Activated T-helper 17 cell treated with anti-CD3 and anti-CD28 coated beads, Interleukin-2, amount 50 U/mL, for 72 hours (primary cell): ENCODE measurements around the gene CPM. TPM values are rescaled to one million over a fixed set of nuclear protein-coding genes. Genes with fewer than 3 reads are reported as not detected.

Source experiments
- ATAC-seq: fragments of 150-1000 bp; cut with Tn5 transposase; replicated peaks from 2 replicates; pipeline ENCODE4 v1.10.0; 2021; ENCODE audit warnings: mild to moderate bottlenecking, moderate library complexity
- H3K27ac Mint-ChIP-seq: one replicate; pipeline ENCODE4 v1.8.0; 2022; ENCODE audit warnings: mixed read lengths
- H3K27me3 Mint-ChIP-seq: one replicate; pipeline ENCODE4 v1.8.0; 2022; ENCODE audit warnings: mixed read lengths
- H3K36me3 Mint-ChIP-seq: one replicate; pipeline ENCODE4 v1.8.0; 2022; ENCODE audit warnings: low read depth, mild to moderate bottlenecking, mixed read lengths
- H3K4me1 Mint-ChIP-seq: one replicate; pipeline ENCODE4 v1.8.0; 2022; ENCODE audit warnings: mixed read lengths
- H3K4me3 Mint-ChIP-seq: one replicate; pipeline ENCODE4 v1.8.0; 2022; ENCODE audit warnings: mild to moderate bottlenecking, mixed read lengths
- H3K9me3 Mint-ChIP-seq: one replicate; pipeline ENCODE4 v1.8.0; 2022; ENCODE audit warnings: mixed read lengths
- total RNA-seq, 2 donors: library from RNA; stranded (reverse); gene quantifications; one replicate each; pipeline ENCODE4 v1.2.3, GENCODE V29; 2022

CPM gene
- total RNA-seq, 2 donors from 2014 or later: 3.6 to 6.3 TPM

GRCh38 chr12:68886636-68887572 lies 46.1 kb downstream of the CPM start:
- no peak for ATAC-seq
- H3K4me1 Mint-ChIP-seq: peaks cover 2% of the 10 kb centered on the region
- peaks cover 3% of the 10 kb centered on the region for H3K27me3 Mint-ChIP-seq
- no peaks in the 10 kb centered on the region for H3K9me3 Mint-ChIP-seq
- H3K36me3 Mint-ChIP-seq: no peaks in the 10 kb centered on the region
- no peak overlapping the region for H3K4me3 Mint-ChIP-seq
- no peak overlapping the region for H3K27ac Mint-ChIP-seq

- Mint-ChIP-seq H3K27ac (no peak overlapping the region), H3K4me1 (no peaks in the 10 kb centered on the region), H3K4me3 (no peak overlapping the region), H3K9me3 (no peaks in the 10 kb centered on the region), H3K36me3 (no peaks in the 10 kb centered on the region), H3K27me3 (no peaks in the 10 kb centered on the region)
- no peak for ATAC-seq
Measured at GRCh38 chr12:68885381-68885780, 47.6 kb downstream of the CPM start.

GRCh38 chr12:68884251-68884650 lies 48.7 kb downstream of the CPM start:
- Mint-ChIP-seq H3K27me3 (no peaks in the 10 kb centered on the region), H3K27ac (no peak overlapping the region), H3K4me1 (no peaks in the 10 kb centered on the region), H3K36me3 (no peaks in the 10 kb centered on the region), H3K9me3 (no peaks in the 10 kb centered on the region), H3K4me3 (no peak overlapping the region)
- ATAC-seq: no peak

- H3K4me3 Mint-ChIP-seq: no peak overlapping the region
- ATAC-seq: no peak
- no peaks in the 10 kb centered on the region for H3K4me1 Mint-ChIP-seq
- H3K27me3 Mint-ChIP-seq: no peaks in the 10 kb centered on the region
- H3K9me3 Mint-ChIP-seq: no peaks in the 10 kb centered on the region
- no peaks in the 10 kb centered on the region for H3K36me3 Mint-ChIP-seq
- H3K27ac Mint-ChIP-seq: no peak overlapping the region
Measured at GRCh38 chr12:68883151-68883550, 49.8 kb downstream of the CPM start.

DNA sequence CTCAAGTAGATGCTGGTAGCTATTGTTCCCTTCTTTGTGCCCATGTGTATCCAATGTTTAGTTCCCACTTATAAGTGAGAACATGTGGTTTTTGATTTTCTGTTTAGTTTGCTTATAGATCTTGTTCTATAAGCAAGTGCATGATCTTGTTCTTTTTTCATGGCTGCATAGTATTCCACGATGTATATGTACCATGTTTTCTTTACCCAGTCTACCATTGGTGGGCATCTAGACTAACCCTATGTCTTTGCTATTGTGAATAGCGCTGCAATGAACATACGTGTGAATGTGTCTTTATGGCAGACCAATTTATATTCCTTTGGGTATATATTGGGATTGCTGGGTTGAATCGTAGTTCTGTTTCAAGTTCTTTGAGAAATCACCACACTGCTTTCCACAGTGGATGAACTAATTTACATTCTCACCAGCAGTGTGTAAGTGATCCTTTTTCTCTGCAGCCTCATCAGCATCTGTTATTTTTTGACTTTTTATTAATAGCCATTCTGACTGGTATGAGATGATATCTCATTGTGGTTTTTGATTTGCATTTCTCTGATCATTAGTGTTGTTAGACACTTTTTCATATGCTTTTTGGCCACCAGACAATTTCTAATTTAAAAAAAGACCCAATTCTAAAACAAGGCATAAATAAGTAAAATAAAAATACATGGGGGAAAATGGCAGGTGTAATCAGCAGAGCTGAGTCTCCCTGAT lies 50.6 kb downstream of the CPM start:
- Mint-ChIP-seq H3K27ac (no peak overlapping the region), H3K36me3 (no peaks in the 10 kb centered on the region), H3K4me3 (no peak overlapping the region), H3K4me1 (no peaks in the 10 kb centered on the region), H3K9me3 (no peaks in the 10 kb centered on the region), H3K27me3 (no peaks in the 10 kb centered on the region)
- ATAC-seq: no peak

GRCh38 chr12:68880660-68881325 lies 52.2 kb downstream of the CPM start:
- H3K27ac Mint-ChIP-seq: no peak overlapping the region
- no peaks in the 10 kb centered on the region for H3K27me3 Mint-ChIP-seq
- H3K36me3 Mint-ChIP-seq: no peaks in the 10 kb centered on the region
- no peaks in the 10 kb centered on the region for H3K9me3 Mint-ChIP-seq
- H3K4me1 Mint-ChIP-seq: no peaks in the 10 kb centered on the region
- no peak for ATAC-seq
- no peak overlapping the region for H3K4me3 Mint-ChIP-seq

DNA sequence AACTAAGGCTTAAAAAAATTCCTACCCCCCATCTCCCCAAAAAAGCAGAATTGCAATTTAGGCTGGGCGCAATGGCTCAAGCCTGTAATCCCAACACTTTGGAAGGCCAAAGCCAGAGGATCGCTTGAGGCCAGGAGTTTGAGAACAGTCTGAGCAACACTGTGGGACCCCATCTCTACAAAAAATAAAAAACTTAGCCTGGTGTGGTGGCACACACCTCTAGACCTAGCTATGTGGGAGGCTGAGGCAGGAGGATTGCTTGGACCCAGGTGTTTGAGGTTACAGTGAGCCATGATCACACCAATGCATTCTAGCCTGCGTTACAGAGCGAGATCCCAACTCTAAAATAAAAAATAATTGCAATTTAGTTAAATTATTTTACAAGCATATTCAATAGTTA lies 54.1 kb downstream of the CPM start:
- H3K27ac Mint-ChIP-seq: no peak overlapping the region
- H3K4me3 Mint-ChIP-seq: no peak overlapping the region
- H3K9me3 Mint-ChIP-seq: no peaks in the 10 kb centered on the region
- no peaks in the 10 kb centered on the region for H3K27me3 Mint-ChIP-seq
- no peaks in the 10 kb centered on the region for H3K4me1 Mint-ChIP-seq
- H3K36me3 Mint-ChIP-seq: no peaks in the 10 kb centered on the region
- no peak for ATAC-seq

DNA sequence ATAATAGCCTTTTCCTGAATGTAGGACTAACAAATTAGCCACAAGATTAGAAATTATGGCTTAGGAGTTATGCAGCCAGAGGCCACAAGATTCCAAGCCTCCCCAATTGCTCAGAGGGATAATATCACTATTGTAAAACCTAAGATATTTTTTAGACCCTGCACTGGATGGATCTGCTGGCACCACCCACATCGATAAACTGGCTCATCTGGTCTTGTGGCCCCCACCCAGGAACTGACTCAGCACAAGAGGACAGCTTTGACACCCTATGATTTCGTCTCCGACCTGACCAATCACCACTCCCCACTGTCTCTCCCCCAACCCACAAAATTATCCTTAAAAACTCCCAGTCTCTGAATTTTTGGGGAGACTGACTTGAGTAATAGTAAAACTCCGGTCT lies 54.7 kb downstream of the CPM start:
- Mint-ChIP-seq H3K4me3 (no peak overlapping the region), H3K27me3 (no peaks in the 10 kb centered on the region), H3K9me3 (no peaks in the 10 kb centered on the region), H3K4me1 (no peaks in the 10 kb centered on the region), H3K27ac (no peak overlapping the region), H3K36me3 (no peaks in the 10 kb centered on the region)
- ATAC-seq: no peak

DNA sequence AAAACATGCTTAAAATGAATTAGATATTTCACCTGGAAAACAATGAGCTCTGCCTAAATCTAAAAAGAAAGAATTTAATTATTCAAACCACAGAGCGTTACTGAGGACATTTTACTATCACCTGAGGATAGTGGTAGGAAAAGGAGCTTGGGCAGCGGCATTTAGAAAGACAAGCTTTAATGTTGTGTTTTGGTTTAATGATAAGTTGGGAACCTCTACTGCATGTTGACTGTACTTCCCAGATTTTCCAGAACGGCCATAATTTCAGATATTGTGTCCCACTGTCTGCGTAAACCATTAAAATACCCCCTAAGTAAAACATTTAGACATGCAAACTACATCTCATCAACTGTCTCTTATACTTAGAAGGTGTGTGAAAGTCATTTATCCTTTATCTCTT lies 55.4 kb downstream of the CPM start:
- ATAC-seq: no peak
- no peaks in the 10 kb centered on the region for H3K4me1 Mint-ChIP-seq
- no peaks in the 10 kb centered on the region for H3K9me3 Mint-ChIP-seq
- H3K27ac Mint-ChIP-seq: no peak overlapping the region
- no peaks in the 10 kb centered on the region for H3K27me3 Mint-ChIP-seq
- no peak overlapping the region for H3K4me3 Mint-ChIP-seq
- H3K36me3 Mint-ChIP-seq: no peaks in the 10 kb centered on the region

DNA sequence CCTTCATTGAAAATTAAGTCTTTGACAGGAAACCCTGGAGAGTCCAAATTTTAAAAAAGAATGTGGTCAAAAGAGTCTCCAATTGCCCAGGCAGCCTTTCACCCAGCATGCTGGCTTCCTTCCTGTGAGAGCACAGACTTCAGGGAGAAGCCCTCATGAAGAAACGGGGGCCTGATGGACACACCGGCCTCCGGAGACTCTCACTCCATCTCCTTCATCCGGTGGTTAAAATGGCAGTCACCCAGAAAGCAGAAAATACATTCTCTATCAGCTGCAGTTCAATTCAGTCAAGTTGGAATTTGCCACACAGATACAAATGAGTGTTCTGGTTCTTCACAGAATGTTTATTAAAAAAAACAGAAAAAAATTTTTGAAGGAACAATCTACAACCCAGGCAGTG lies 56.5 kb downstream of the CPM start:
- Mint-ChIP-seq H3K27me3 (no peaks in the 10 kb centered on the region), H3K9me3 (no peaks in the 10 kb centered on the region), H3K4me1 (no peaks in the 10 kb centered on the region), H3K27ac (no peak overlapping the region), H3K4me3 (no peak overlapping the region), H3K36me3 (no peaks in the 10 kb centered on the region)
- ATAC-seq: no peak

DNA sequence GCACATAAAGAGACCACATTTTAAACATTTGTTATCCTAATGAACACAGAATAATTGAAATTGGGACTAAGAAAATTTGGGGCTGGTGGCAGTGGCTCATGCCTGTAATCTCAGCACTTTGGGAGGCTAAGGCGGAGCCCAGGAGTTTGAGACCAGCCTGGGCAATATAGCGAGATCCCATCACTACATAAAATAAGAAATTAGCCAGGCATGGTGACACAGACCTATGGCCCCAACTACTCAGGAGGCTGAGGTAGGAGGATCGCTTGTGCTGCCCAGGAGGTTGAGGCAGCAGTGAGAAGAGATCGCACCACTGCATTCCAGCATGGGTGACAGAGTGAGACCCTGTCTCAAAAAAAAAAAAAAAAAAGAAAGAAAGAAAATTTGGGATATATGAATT lies 59.7 kb downstream of the CPM start:
- Mint-ChIP-seq H3K27ac (no peak overlapping the region), H3K9me3 (no peaks in the 10 kb centered on the region), H3K4me3 (no peak overlapping the region), H3K36me3 (no peaks in the 10 kb centered on the region), H3K4me1 (no peaks in the 10 kb centered on the region), H3K27me3 (peaks cover 4% of the 10 kb centered on the region)
- no peak for ATAC-seq

GRCh38 chr12:68871921-68872320 lies 61.0 kb downstream of the CPM start:
- no peaks in the 10 kb centered on the region for H3K4me1 Mint-ChIP-seq
- H3K4me3 Mint-ChIP-seq: no peak overlapping the region
- peaks cover 4% of the 10 kb centered on the region for H3K27me3 Mint-ChIP-seq
- no peaks in the 10 kb centered on the region for H3K9me3 Mint-ChIP-seq
- ATAC-seq: no peak
- no peak overlapping the region for H3K27ac Mint-ChIP-seq
- H3K36me3 Mint-ChIP-seq: no peaks in the 10 kb centered on the region

DNA sequence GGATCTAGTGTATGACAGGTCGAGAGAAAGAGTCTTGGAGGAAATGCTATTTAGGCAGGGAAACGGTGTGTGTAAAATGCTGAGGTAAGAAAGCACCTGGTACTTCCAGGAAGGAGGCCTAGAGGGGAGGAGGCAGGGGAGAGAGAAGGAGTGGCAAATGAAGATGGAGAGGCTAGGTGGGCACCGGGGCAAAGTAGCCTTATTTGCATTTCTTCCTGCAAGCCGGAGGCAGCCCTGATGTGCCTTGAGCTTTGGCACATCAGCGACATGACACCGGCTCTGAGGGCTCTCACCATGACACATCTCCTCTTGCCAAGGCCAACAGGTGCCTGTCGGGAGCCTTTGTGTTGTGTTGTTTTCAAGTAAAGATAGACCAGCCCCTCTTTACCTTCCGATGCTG lies 61.6 kb downstream of the CPM start:
- Mint-ChIP-seq H3K27ac (no peak overlapping the region), H3K4me1 (no peaks in the 10 kb centered on the region), H3K36me3 (no peaks in the 10 kb centered on the region), H3K4me3 (no peak overlapping the region), H3K9me3 (no peaks in the 10 kb centered on the region), H3K27me3 (peaks cover 4% of the 10 kb centered on the region)
- no peak for ATAC-seq

- Mint-ChIP-seq H3K27me3 (peaks cover 4% of the 10 kb centered on the region), H3K4me3 (no peak overlapping the region), H3K9me3 (no peaks in the 10 kb centered on the region), H3K27ac (no peak overlapping the region), H3K36me3 (no peaks in the 10 kb centered on the region), H3K4me1 (no peaks in the 10 kb centered on the region)
- no peak for ATAC-seq
Measured at GRCh38 chr12:68870443-68870842, 62.5 kb downstream of the CPM start.

DNA sequence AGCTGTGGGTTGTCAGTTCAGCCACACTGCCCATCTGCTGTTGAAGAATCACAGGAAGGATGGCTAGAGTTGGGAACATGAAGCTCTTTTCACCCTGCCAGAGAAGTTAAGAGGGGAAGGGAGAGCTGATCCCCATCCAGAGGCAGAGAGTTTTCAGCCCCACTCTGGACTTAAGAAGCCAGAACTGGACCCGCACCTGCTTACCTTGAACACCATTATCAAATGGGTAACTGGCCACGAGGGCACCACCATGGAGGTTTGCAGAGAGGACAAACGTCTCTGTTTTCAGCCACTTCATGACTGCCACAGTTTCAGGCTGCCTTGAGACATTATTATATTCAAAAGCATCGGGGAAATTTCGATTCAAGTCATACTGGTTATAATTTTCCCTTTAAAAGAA lies 63.0 kb downstream of the CPM start:
- no peaks in the 10 kb centered on the region for H3K36me3 Mint-ChIP-seq
- ATAC-seq: no peak
- H3K27me3 Mint-ChIP-seq: peaks cover 4% of the 10 kb centered on the region
- no peaks in the 10 kb centered on the region for H3K4me1 Mint-ChIP-seq
- H3K27ac Mint-ChIP-seq: no peak overlapping the region
- no peak overlapping the region for H3K4me3 Mint-ChIP-seq
- H3K9me3 Mint-ChIP-seq: no peaks in the 10 kb centered on the region
